Small intestine (tissue), 7 donors: ENCODE results near the gene CCL22. TPM values are rescaled to one million over a fixed set of nuclear protein-coding genes. Genes with fewer than 3 reads are reported as not detected.

Experiments
- DNase-seq, 2 donors: peaks; one replicate each; pipeline versions ENCODE4 v3.0.0 to v3.0.0-alpha.2; 2013
- FAIRE-seq: peaks from 2 replicates; lab custom pipeline; 2012; peaks lifted over from hg19 to GRCh38; lab: Jason Lieb, UNC
- H3K27ac ChIP-seq, 3 donors: one replicate each; pipeline ENCODE4 v1.5.1; 2013; ENCODE audit warnings: low read length in 2 of 3, mild to moderate bottlenecking in 2 of 3, control low read depth in 1 of 3, inconsistent platforms in 1 of 3, low read depth in 1 of 3, moderate library complexity in 1 of 3
- H3K27me3 ChIP-seq, 3 donors: one replicate each; pipeline ENCODE4 v1.6.1; 2013; ENCODE audit warnings: low read length in 3 of 3, inconsistent platforms in 1 of 3; ENCODE audit not compliant: control insufficient read depth in 3 of 3, insufficient read depth in 3 of 3
- H3K36me3 ChIP-seq, 3 donors: one replicate each; pipeline ENCODE4 v1.6.1; 2013; ENCODE audit warnings: low read length in 3 of 3, inconsistent platforms in 1 of 3, low read depth in 1 of 3, mild to moderate bottlenecking in 1 of 3, moderate library complexity in 1 of 3; ENCODE audit not compliant: control insufficient read depth in 3 of 3, insufficient read depth in 2 of 3
- H3K4me1 ChIP-seq, 3 donors: one replicate each; pipeline ENCODE4 v1.6.1; 2013; ENCODE audit warnings: low read length in 2 of 3, inconsistent platforms in 1 of 3, low read depth in 1 of 3, mild to moderate bottlenecking in 1 of 3, moderate library complexity in 1 of 3; ENCODE audit not compliant: control insufficient read depth in 3 of 3, insufficient read depth in 2 of 3
- H3K4me3 ChIP-seq, 3 donors: one replicate each; pipeline ENCODE4 v1.5.1; 2013; ENCODE audit warnings: low read length in 3 of 3, control low read depth in 1 of 3, inconsistent platforms in 1 of 3, low read depth in 1 of 3, mild to moderate bottlenecking in 1 of 3, moderate library complexity in 1 of 3
- H3K9me3 ChIP-seq, 2 donors: one replicate each; pipeline ENCODE4 v1.6.1; 2013; ENCODE audit warnings: low read depth in 1 of 2, low read length in 1 of 2; ENCODE audit not compliant: control insufficient read depth in 2 of 2, insufficient read depth in 1 of 2
- WGBS, 3 donors: extraction: QIAGEN DNeasy Blood & Tissue Kit; methylation state at CpG; one replicate each; pipeline ENCODE4 v1.1.7; 2013; 5-methylcytosine and 5-hydroxymethylcytosine counted together
- polyA plus RNA-seq, 4 donors: library from polyadenylated mRNA; stranded (reverse) in 3 of 4; unstranded in 1 of 4; fragments of 200-250 nt in 3 of 4; fragments of 120-200 nt in 1 of 4; gene quantifications; one replicate each; pipeline versions ENCODE4 v1.2.1 to v1.2.3, GENCODE V29; 2013
- donor health status: healthy with polysubstance abuse.
- donor health status: control.
- donor health status: control.
- donor health status: Bipolar disorder and iron deficiency.
- donor health status: healthy.

The CCL22 gene
- polyA plus RNA-seq, 4 donors, result 0.16 to 0.43 TPM; not detected in 2

- no peak for DNase-seq
- FAIRE-seq, result no peak
- WGBS, 3 donors, result 61 to 71% (median 68%) methylated on average over 12 of the region's 12 CpGs
Observed at GRCh38 chr16:57411362-57411976, 52.9 kb downstream of the CCL22 start.

GRCh38 chr16:57412584-57412983, 54.0 kb downstream of the CCL22 start:
- 88 to 92% (median 90%) methylated on average over 9 of the region's 9 CpGs for WGBS, 3 donors
- Histone ChIP-seq H3K4me1 (peaks cover 0 to 13% (median 0%) of the 10 kb centered on the region in 3 donors), H3K27me3 (no peaks in the 10 kb centered on the region), H3K4me3 (no peak overlapping the region), H3K36me3 (no peaks in the 10 kb centered on the region), H3K27ac (no peak overlapping the region), H3K9me3 (no peaks in the 10 kb centered on the region)
- no peak for FAIRE-seq
- DNase-seq, result no peak

More at GRCh38 chr16:57411362-57411976, 52.9 kb downstream of the CCL22 start:
- Histone ChIP-seq H3K9me3 (no peaks in the 10 kb centered on the region), H3K36me3 (no peaks in the 10 kb centered on the region), H3K4me1 (peaks cover 0 to 3% (median 0%) of the 10 kb centered on the region in 3 donors), H3K27me3 (no peaks in the 10 kb centered on the region), H3K4me3 (no peak overlapping the region), H3K27ac (no peak overlapping the region)

- Histone ChIP-seq H3K36me3 (no peaks in the 10 kb centered on the region), H3K4me1 (peaks cover 0 to 17% (median 0%) of the 10 kb centered on the region in 3 donors), H3K9me3 (no peaks in the 10 kb centered on the region), H3K27ac (no peak overlapping the region), H3K4me3 (no peak overlapping the region), H3K27me3 (no peaks in the 10 kb centered on the region)
- no peak for DNase-seq
- no peak for FAIRE-seq
- 81 to 89% (median 85%) methylated on average over 5 of the region's 5 CpGs for WGBS, 3 donors
Observed at GRCh38 chr16:57413301-57413730, 54.7 kb downstream of the CCL22 start.

GRCh38 chr16:57413733-57414132, 55.1 kb downstream of the CCL22 start:
- no peaks in the 10 kb centered on the region for H3K9me3 ChIP-seq
- H3K4me1 ChIP-seq, result peaks cover 0 to 20% (median 0%) of the 10 kb centered on the region in 3 donors
- no peak overlapping the region for H3K4me3 ChIP-seq
- WGBS, 3 donors, result 45 to 66% (median 46%) methylated on average over 7 of the region's 7 CpGs
- no peaks in the 10 kb centered on the region for H3K27me3 ChIP-seq
- FAIRE-seq (no peak), DNase-seq (no peak)
- H3K36me3 ChIP-seq, result no peaks in the 10 kb centered on the region
- H3K27ac ChIP-seq, result no peak overlapping the region

Other genes starting within 250 kb of the CCL22 start
- gene PSME3IP1, start 172.7 kb upstream of the CCL22 start, polyA plus RNA-seq, result 10 to 100 TPM; 60.8 to 93.4 (median 70.6) TPM
- 10 to 100 TPM; 12.4 to 43.9 (median 17.2) TPM for gene RSPRY1, start 172.5 kb upstream of the CCL22 start, polyA plus RNA-seq
- gene ARL2BP, start 113.5 kb upstream of the CCL22 start, polyA plus RNA-seq, result 10 to 100 TPM; 18.8 to 40.9 (median 27.6) TPM
- gene PLLP, start 74.1 kb upstream of the CCL22 start, polyA plus RNA-seq, result 100 to 1,000 TPM in 3 of 4 donors, 10 to 100 TPM in 1; 56.9 to 162 (median 138) TPM
- gene CX3CL1, start 13.7 kb downstream of the CCL22 start, polyA plus RNA-seq, result 10 to 100 TPM in 2 of 4 donors, under 1 TPM in 2; 0.67 to 25.4 (median 9.7) TPM
- gene CCL17, start 46.0 kb downstream of the CCL22 start, polyA plus RNA-seq, result under 1 TPM in 2 of 4 donors, not detected in 2; 0.18 to 0.45 TPM
- gene CIAPIN1, start 88.6 kb downstream of the CCL22 start, polyA plus RNA-seq, result 10 to 100 TPM; 39.4 to 55.9 (median 47.2) TPM
- gene COQ9, start 88.7 kb downstream of the CCL22 start, polyA plus RNA-seq, result 100 to 1,000 TPM in 2 of 4 donors, 10 to 100 TPM in 2; 63.9 to 177 (median 107) TPM
- 10 to 100 TPM; 51.7 to 86.8 (median 61.4) TPM for gene POLR2C, start 103.9 kb downstream of the CCL22 start, polyA plus RNA-seq
- 100 to 1,000 TPM in 3 of 4 donors, 10 to 100 TPM in 1; 53.0 to 144 (median 123) TPM for gene DOK4, start 127.7 kb downstream of the CCL22 start, polyA plus RNA-seq
- 1 to 10 TPM; 1.1 to 4.5 (median 2.2) TPM for gene CCDC102A, start 177.8 kb downstream of the CCL22 start, polyA plus RNA-seq
- 1 to 10 TPM; 2.4 to 9.3 (median 3.6) TPM for gene ADGRG5, start 183.9 kb downstream of the CCL22 start, polyA plus RNA-seq